GM13977 (cell line): ENCODE results near the gene DCUN1D4.

Experiments used
- DNase-seq: peaks from one replicate; pipeline ENCODE4 v3.0.0; 2012; ENCODE audit warnings: low spot score
- CTCF ChIP-seq: IDR thresholded peaks from 2 replicates; pipeline ENCODE4 v1.5.1; 2012; ENCODE audit warnings: mild to moderate bottlenecking, control low read depth; ENCODE audit not compliant: insufficient read depth; ENCODE audit errors: extremely low read depth, missing control alignments
- in situ Hi-C: fragments of 300-500 bp; cut with MboI; formaldehyde crosslinking; loops from one replicate; pipeline ENCODE4 v1.12.0; 2022; ENCODE audit warnings: low sequenced_read_pairs, low pct_unique_long_range_greater_than_20kb, mixed read lengths, inconsistent platforms; ENCODE audit not compliant: unreplicated experiment

Gene DCUN1D4

GRCh38 chr4:51942833-51943215 is 99.9 kb downstream of the DCUN1D4 start:
- no peak for DNase-seq
- in situ Hi-C loops = no loop called here
- no peak for TF ChIP-seq CTCF

DNA sequence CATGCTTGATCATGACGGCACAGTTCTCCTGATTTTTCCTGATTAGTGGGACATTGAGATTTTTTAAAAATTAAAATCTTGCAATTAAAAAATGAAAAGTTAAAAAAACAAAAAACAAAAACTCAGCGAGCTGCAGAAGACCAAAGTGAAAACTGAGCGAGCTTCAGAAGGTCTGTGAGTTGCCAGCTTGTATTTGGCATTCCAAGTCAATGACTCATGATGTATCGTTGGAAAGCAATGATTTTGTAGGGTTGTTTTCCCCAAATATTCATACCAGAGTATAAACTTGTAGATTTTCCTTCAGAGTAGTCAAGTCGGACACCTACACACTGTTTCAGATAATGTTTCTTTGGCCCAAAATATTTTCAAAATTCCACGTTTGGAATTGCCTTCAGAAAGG is 100.3 kb downstream of the DCUN1D4 start:
- no peak for DNase-seq
- TF ChIP-seq CTCF = no peak
- in situ Hi-C loops = no loop called here

DNA sequence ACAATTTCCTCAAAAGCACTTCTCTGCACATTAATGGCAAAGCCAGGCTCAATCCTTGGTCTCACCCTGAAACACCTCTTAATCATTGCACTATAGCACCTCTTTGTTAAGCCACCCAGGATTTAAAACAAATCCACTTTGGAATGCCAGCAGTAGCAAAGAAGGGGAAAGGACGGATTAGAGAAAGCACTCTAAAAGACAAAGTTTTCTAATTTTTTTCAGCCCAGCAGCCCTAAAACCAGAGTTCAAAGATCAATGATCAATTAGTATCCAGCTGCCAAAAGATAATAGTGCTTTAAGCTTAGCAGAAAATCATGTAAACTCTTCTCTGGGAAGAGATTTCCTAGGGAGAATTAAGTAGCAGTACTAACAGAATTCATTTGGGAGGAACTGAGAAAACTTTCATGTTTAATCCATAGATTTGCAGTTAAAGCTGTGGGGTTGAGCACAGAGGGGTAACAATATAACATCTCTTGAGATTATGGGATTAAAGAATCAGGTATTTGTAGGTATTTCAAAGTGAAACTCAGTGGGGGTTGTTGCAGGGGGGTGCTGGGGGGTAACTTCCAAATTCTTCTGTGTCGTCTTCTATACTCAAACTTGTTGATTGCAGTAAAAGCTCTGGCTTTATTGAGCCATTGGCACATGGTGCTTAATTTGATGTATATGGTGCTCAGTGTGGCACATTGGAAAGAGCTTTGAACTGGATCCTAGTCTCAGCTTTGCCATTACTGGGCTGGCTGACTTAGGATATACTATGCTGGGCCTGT is 115.4 kb downstream of the DCUN1D4 start:
- in situ Hi-C loops = no loop called here
- TF ChIP-seq CTCF = no peak
- no peak for DNase-seq

GRCh38 chr4:51960486-51960885 is 117.5 kb downstream of the DCUN1D4 start:
- TF ChIP-seq CTCF = no peak
- in situ Hi-C loops = no loop called here
- DNase-seq = no peak

- no peak for TF ChIP-seq CTCF
- in situ Hi-C loops = no loop called here
- DNase-seq = no peak
These were observed 121.0 kb downstream of the DCUN1D4 start for GRCh38 chr4:51963841-51964517.

GRCh38 chr4:51965862-51966261 is 122.9 kb downstream of the DCUN1D4 start:
- no peak for TF ChIP-seq CTCF
- in situ Hi-C loops = no loop called here
- no peak for DNase-seq
